Esophagus squamous epithelium (tissue), 5 donors: ENCODE data around the gene UBE2J2. TPM values are rescaled to one million over a fixed set of nuclear protein-coding genes. Genes with fewer than 3 reads are reported as not detected.
A peak's percentile ranks its signal among the peaks of the same experiment; 100 is the strongest.

Experiments
- DNase-seq: peaks from one replicate; lab custom pipeline; 2025; lab: John Stamatoyannopoulos, UW
- H3K27ac ChIP-seq, 4 donors: fragments of 200-600 bp; sonication (generic); one replicate each; pipeline ENCODE4 v1.5.1; 2016 to 2019; ENCODE audit warnings: mild to moderate bottlenecking in 1 of 4
- H3K27me3 ChIP-seq, 4 donors: fragments of 200-600 bp; sonication (generic); 1 replicate in 3 of 4; 2 replicates in 1 of 4; pipeline versions ENCODE4 v1.5.1 to v1.6.0; 2017 to 2021; ENCODE audit warnings: antibody characterized with exemption in 1 of 4
- H3K36me3 ChIP-seq, 3 donors: fragments of 200-600 bp; sonication (generic); one replicate each; pipeline ENCODE4 v1.5.1; 2016 to 2019
- H3K4me1 ChIP-seq, 3 donors: fragments of 200-600 bp; sonication (generic); one replicate each; pipeline ENCODE4 v1.5.1; 2017 to 2019
- H3K4me3 ChIP-seq, 4 donors: fragments of 200-600 bp; sonication (generic); 1 replicate in 3 of 4; 2 replicates in 1 of 4; pipeline ENCODE4 v1.5.1; 2016 to 2019; ENCODE audit warnings: mild to moderate bottlenecking in 2 of 4, moderate library complexity in 1 of 4
- H3K9me3 ChIP-seq, 3 donors: fragments of 200-600 bp; sonication (generic); one replicate each; pipeline ENCODE4 v1.5.1; 2016 to 2019
- CTCF ChIP-seq, 6 experiments: fragments of 450-650 bp in 4 of 6; fragments of 200-600 bp in 2 of 6; sonication (generic) in 2 of 6; IDR thresholded peaks; one replicate each; pipeline ENCODE4 v1.5.1; 2016 to 2019; ENCODE audit warnings: antibody characterized with exemption in 6 of 6, mild to moderate bottlenecking in 4 of 6, moderate library complexity in 4 of 6
- POLR2A ChIP-seq, 4 donors: fragments of 450-650 bp; IDR thresholded peaks; one replicate each; pipeline ENCODE4 v1.6.1; 2017; ENCODE audit warnings: antibody characterized with exemption in 4 of 4, mild to moderate bottlenecking in 4 of 4, moderate library complexity in 3 of 4
- WGBS, 2 donors: methylation state at CpG; one replicate each; pipeline ENCODE4 v1.1.5; 2018; 5-methylcytosine and 5-hydroxymethylcytosine counted together
- intact Hi-C: fragments of 100-400 bp; cut with DNase I; formaldehyde crosslinking; loops from one replicate; pipeline ENCODE4 v1.15.0; 2022
- total RNA-seq, 4 donors: library from RNA; depleted of rRNA; stranded (reverse); fragments of >200 nt; gene quantifications; one replicate each; pipeline ENCODE4 v1.1.0, GENCODE V29; 2016
- donor health status: DM: yes; HTN: yes; CAD: no.

UBE2J2 gene
- total RNA-seq, 4 donors from 2014 or later = 32.6 to 54.3 (median 42.5) TPM

- Histone ChIP-seq H3K27ac (peak overlapping the region; percentile 95 to 99 (median 98)), H3K36me3 (peaks cover 24 to 45% (median 32%) of the 10 kb centered on the region in 3 donors), H3K4me3 (peak overlapping the region; percentile 70 to 76 (median 74)), H3K27me3 (no peaks in the 10 kb centered on the region), H3K9me3 (no peaks in the 10 kb centered on the region), H3K4me1 (peaks cover 43 to 64% (median 52%) of the 10 kb centered on the region in 3 donors)
- TF ChIP-seq POLR2A (IDR thresholded peaks at IDR 0.05) (no peak), CTCF (IDR thresholded peaks at IDR 0.05) (no peak)
- DNase-seq = no peak
- 0 to 11% methylated on average over 3 to 17 of the region's 57 CpGs for WGBS, 2 donors
- intact Hi-C loops = no loop called here
These were observed 35.8 kb upstream of the UBE2J2 start for GRCh38 chr1:1309251-1310108.

- intact Hi-C loops = no loop called here
- H3K4me1 ChIP-seq = peaks cover 49 to 70% (median 59%) of the 10 kb centered on the region in 3 donors
- no CpG with 5 or more reads among the region's 66 CpGs for WGBS, 2 donors
- no peaks in the 10 kb centered on the region for H3K27me3 ChIP-seq
- no peak for DNase-seq
- no peaks in the 10 kb centered on the region for H3K9me3 ChIP-seq
- TF ChIP-seq CTCF (IDR thresholded peaks at IDR 0.05) = no peak
- TF ChIP-seq POLR2A (IDR thresholded peaks at IDR 0.05) = no peak
- peak overlapping the region; percentile 95 to 99 (median 98) for H3K27ac ChIP-seq
- H3K4me3 ChIP-seq = peak overlapping the region; percentile 70 to 76 (median 74)
- H3K36me3 ChIP-seq = peaks cover 17 to 39% (median 25%) of the 10 kb centered on the region in 3 donors
These were observed 35.1 kb upstream of the UBE2J2 start for GRCh38 chr1:1308756-1309250.

GRCh38 chr1:1307923-1308755, 34.5 kb upstream of the UBE2J2 start, which contains the start of the genes ACAP3 and PUSL1:
Gene ACAP3 (minus strand): TSS chr1:1307930. CDS start chr1:1307815, 115 bp downstream.
Gene PUSL1 (plus strand): TSS chr1:1308597. CDS start chr1:1308644, 47 bp downstream.
- WGBS, 2 donors = no CpG with 5 or more reads among the region's 131 CpGs
- peak; percentile 52 for DNase-seq
- peaks cover 12 to 32% (median 19%) of the 10 kb centered on the region in 3 donors for H3K36me3 ChIP-seq
- peak within 1 kb of the TSS; percentile 95 to 99 (median 98) for H3K27ac ChIP-seq
- H3K4me1 ChIP-seq = peaks cover 56 to 77% (median 65%) of the 10 kb centered on the region in 3 donors
- H3K9me3 ChIP-seq = no peaks in the 10 kb centered on the region
- H3K27me3 ChIP-seq = no peaks in the 10 kb centered on the region
- intact Hi-C loops = no loop called here
- H3K4me3 ChIP-seq = peak within 1 kb of the TSS; percentile 70 to 76 (median 74)
- peak in 2 of 4 donors; percentile 6 to 42 for TF ChIP-seq POLR2A (IDR thresholded peaks at IDR 0.05)
- peak in 2 of 6 experiments; percentile 23 to 30 for TF ChIP-seq CTCF (IDR thresholded peaks at IDR 0.05)

- Histone ChIP-seq H3K4me1 (peaks cover 61 to 85% (median 71%) of the 10 kb centered on the region in 3 donors), H3K9me3 (no peaks in the 10 kb centered on the region), H3K4me3 (peak overlapping the region; percentile 70 to 76 (median 74)), H3K27me3 (no peaks in the 10 kb centered on the region), H3K36me3 (peaks cover 4 to 24% (median 11%) of the 10 kb centered on the region in 3 donors), H3K27ac (peak overlapping the region; percentile 95 to 99 (median 98))
- no peak for DNase-seq
- 0 to 5% methylated on average over 1 to 4 of the region's 83 CpGs for WGBS, 2 donors
- intact Hi-C loops = no loop called here
- TF ChIP-seq CTCF (IDR thresholded peaks at IDR 0.05) (no peak), POLR2A (IDR thresholded peaks at IDR 0.05) (no peak)
These were observed 33.7 kb upstream of the UBE2J2 start for GRCh38 chr1:1307261-1307922.
